Hepatocyte (in vitro differentiated cells): Measurements from ENCODE around the gene NEB. TPM values are rescaled to one million over a fixed set of nuclear protein-coding genes. Genes with fewer than 3 reads are reported as not detected.
A peak's percentile ranks its signal among the peaks of the same experiment; 100 is the strongest.

Experiments
- DNase-seq: peaks from one replicate; pipeline ENCODE4 v3.0.0-alpha.2; 2016; ENCODE audit warnings: low spot score
- H2AFZ ChIP-seq: fragments of 200-600 bp; sonication (generic); 2 replicates; pipeline ENCODE4 v1.6.0; 2016; ENCODE audit warnings: antibody characterized with exemption, mild to moderate bottlenecking
- H3K27ac ChIP-seq: fragments of 200-600 bp; sonication (generic); 2 replicates; pipeline ENCODE4 v1.5.1; 2016; ENCODE audit warnings: mild to moderate bottlenecking
- H3K27me3 ChIP-seq: fragments of 200-600 bp; sonication (generic); 2 replicates; pipeline ENCODE4 v1.6.1; 2016
- H3K36me3 ChIP-seq: fragments of 200-600 bp; sonication (generic); replicated peaks from 2 replicates; pipeline ENCODE4 v1.5.1; 2016; ENCODE audit warnings: low read depth; ENCODE audit not compliant: insufficient read depth
- H3K4me1 ChIP-seq: fragments of 200-600 bp; sonication (generic); 2 replicates; pipeline ENCODE4 v1.5.1; 2016; ENCODE audit warnings: mild to moderate bottlenecking, moderate library complexity; ENCODE audit not compliant: insufficient read depth
- H3K4me2 ChIP-seq: fragments of 200-600 bp; sonication (generic); 2 replicates; pipeline ENCODE4 v1.6.0; 2016
- H3K4me3 ChIP-seq: fragments of 200-600 bp; sonication (generic); 2 replicates; pipeline ENCODE4 v1.5.1; 2016; ENCODE audit warnings: mild to moderate bottlenecking
- H3K79me2 ChIP-seq: fragments of 200-600 bp; sonication (generic); 2 replicates; pipeline ENCODE4 v1.6.0; 2017; ENCODE audit warnings: mild to moderate bottlenecking
- H3K9me2 ChIP-seq: fragments of 200-600 bp; sonication (generic); replicated peaks from 2 replicates; pipeline ENCODE4 v1.6.0; 2017; ENCODE audit warnings: mild to moderate bottlenecking; ENCODE audit not compliant: insufficient read depth
- H3K9me3 ChIP-seq: fragments of 200-600 bp; sonication (generic); 2 replicates; pipeline ENCODE4 v1.5.1; 2016; ENCODE audit warnings: low read depth, mild to moderate bottlenecking
- H4K20me1 ChIP-seq: fragments of 200-600 bp; sonication (generic); 2 replicates; pipeline ENCODE4 v1.6.0; 2016; ENCODE audit warnings: mild to moderate bottlenecking; ENCODE audit not compliant: insufficient read depth, poor library complexity, severe bottlenecking
- CTCF ChIP-seq: fragments of 200-600 bp; sonication (generic); IDR thresholded peaks from 2 replicates; pipeline ENCODE4 v1.5.1; 2016; ENCODE audit warnings: antibody characterized with exemption, mild to moderate bottlenecking; ENCODE audit not compliant: poor library complexity
- EZH2 ChIP-seq: fragments of 200-600 bp; sonication (generic); IDR thresholded peaks from 2 replicates; pipeline ENCODE4 v1.6.1; 2016; ENCODE audit warnings: antibody characterized with exemption, mild to moderate bottlenecking, borderline replicate concordance
- EZH2phosphoT487 ChIP-seq: fragments of 200-600 bp; sonication (generic); IDR thresholded peaks from one replicate; pipeline ENCODE4 v1.6.1; 2018; ENCODE audit warnings: antibody characterized with exemption, mild to moderate bottlenecking, low read depth, moderate library complexity; ENCODE audit not compliant: unreplicated experiment, severe bottlenecking
- WGBS: methylation state at CpG from one replicate; pipeline ENCODE4 v1.1.6; 2016; ENCODE audit warnings: low lambda C conversion rate; ENCODE audit errors: missing lambda C conversion rate; 5-methylcytosine and 5-hydroxymethylcytosine counted together
- polyA plus RNA-seq: library from polyadenylated mRNA; unstranded; fragments of >200 nt; fragmentation: Nextera tagmentation; extraction: Ambion mirVana; gene quantifications from 2 replicates; pipeline ENCODE4 v1.2.1, GENCODE V29; 2016
- total RNA-seq: library from RNA; depleted of rRNA; stranded (reverse); fragments of >200 nt; gene quantifications from 2 replicates; pipeline ENCODE4 v1.2.3, GENCODE V29; 2014

Gene NEB
- total and polyA plus RNA-seq, 2 experiments from 2014 or later: 0.75 to 2.2 TPM

DNA sequence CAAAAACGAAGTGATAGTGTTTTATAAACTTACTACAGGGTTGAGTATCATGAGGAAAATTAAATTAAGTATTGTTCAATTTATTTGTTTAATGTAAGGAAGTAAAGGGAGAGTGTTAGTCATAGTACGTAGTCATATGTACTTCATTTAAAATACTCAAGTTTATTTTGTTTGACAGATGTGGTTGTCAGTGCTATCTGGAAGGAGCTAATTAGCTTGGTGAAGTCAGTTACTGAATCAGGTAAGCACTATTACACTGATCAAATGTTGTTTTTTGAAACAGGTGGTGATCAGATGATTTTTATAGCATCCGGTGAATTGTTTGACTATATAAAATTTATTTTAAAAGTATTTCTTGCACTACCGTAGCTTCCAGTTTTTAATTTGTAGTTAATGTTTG lies 295.8 kb downstream of the NEB start:
- WGBS: 93% methylated on average over 4 of the region's 4 CpGs
- Histone ChIP-seq H3K4me2 (no peak overlapping the region), H3K9me3 (no peaks in the 10 kb centered on the region), H3K27me3 (no peaks in the 10 kb centered on the region), H2AFZ (no peak overlapping the region), H3K27ac (no peak overlapping the region), H4K20me1 (no peaks in the 10 kb centered on the region), H3K4me1 (no peaks in the 10 kb centered on the region), H3K79me2 (no peaks in the 10 kb centered on the region), H3K36me3 (peaks cover 3% of the 10 kb centered on the region), H3K4me3 (no peak overlapping the region), H3K9me2 (no peaks in the 10 kb centered on the region)
- TF ChIP-seq EZH2: no peak
- TF ChIP-seq EZH2phosphoT487: no peak
- DNase-seq: no peak

DNA sequence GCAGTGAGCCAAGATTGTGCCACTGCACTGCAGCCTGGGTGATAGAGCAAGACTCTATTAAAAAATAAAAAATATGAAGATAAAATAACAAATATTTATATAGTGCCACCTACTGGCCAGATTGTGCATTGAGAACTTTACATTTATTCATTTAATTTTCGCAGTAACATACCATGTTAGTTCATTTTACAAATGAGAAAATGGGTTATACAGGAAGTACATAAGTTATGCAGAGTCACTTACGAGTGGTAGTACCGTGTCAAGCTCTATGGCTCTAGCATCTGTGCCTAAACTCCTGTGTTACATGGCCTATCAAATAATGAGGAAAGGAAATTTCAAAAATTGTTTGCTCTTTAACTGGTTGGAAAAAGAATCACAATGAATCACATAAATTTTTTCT lies 296.6 kb downstream of the NEB start:
- Histone ChIP-seq H4K20me1 (no peaks in the 10 kb centered on the region), H3K9me2 (no peaks in the 10 kb centered on the region), H3K36me3 (peaks cover 3% of the 10 kb centered on the region), H3K4me1 (no peaks in the 10 kb centered on the region), H3K79me2 (no peaks in the 10 kb centered on the region), H3K27me3 (no peaks in the 10 kb centered on the region), H3K27ac (no peak overlapping the region), H3K4me3 (no peak overlapping the region), H2AFZ (no peak overlapping the region), H3K4me2 (no peak overlapping the region), H3K9me3 (no peaks in the 10 kb centered on the region)
- DNase-seq: peak; percentile 18
- no peak for TF ChIP-seq EZH2
- peak; percentile 77 for TF ChIP-seq CTCF
- TF ChIP-seq EZH2phosphoT487: no peak
- WGBS: 90% methylated on average over 3 of the region's 3 CpGs

Other genes starting within 250 kb of the NEB start
- 66.4 and 68.3 TPM in 2 replicates for gene ARL5A, start 93.9 kb upstream of the NEB start, total RNA-seq
- gene ARL5A, start 93.9 kb upstream of the NEB start, polyA plus RNA-seq: 23.2 and 23.4 TPM in 2 replicates